ENCODE results near the gene NCKAP5.

DNA sequence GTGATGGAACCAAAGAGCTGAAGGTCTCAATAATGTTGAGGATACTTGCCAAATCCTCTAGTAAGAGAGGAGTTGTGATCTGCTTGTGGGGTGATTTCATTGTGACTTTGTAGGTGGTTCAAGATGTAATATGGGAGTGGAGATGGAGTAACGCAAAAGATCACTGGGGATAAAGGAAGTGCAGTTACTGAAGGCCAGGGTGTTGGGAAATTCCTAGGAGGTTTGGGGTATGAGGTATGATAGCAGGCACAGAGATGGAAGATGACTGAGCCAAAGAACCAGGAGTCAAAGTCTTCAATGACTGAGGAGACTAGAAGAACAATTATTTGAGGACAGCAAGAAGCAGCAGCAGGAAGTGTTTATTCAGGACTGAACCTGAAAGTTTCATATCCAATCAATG lies 222.6 kb downstream of the NCKAP5 start:
- TF ChIP-seq, protein P1, sequence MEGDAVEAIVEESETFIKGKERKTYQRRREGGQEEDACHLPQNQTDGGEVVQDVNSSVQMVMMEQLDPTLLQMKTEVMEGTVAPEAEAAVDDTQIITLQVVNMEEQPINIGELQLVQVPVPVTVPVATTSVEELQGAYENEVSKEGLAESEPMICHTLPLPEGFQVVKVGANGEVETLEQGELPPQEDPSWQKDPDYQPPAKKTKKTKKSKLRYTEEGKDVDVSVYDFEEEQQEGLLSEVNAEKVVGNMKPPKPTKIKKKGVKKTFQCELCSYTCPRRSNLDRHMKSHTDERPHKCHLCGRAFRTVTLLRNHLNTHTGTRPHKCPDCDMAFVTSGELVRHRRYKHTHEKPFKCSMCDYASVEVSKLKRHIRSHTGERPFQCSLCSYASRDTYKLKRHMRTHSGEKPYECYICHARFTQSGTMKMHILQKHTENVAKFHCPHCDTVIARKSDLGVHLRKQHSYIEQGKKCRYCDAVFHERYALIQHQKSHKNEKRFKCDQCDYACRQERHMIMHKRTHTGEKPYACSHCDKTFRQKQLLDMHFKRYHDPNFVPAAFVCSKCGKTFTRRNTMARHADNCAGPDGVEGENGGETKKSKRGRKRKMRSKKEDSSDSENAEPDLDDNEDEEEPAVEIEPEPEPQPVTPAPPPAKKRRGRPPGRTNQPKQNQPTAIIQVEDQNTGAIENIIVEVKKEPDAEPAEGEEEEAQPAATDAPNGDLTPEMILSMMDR (IDR thresholded peaks at IDR 0.05): no peak
- TF ChIP-seq POLR2A (IDR thresholded peaks at IDR 0.05): no peak
